Measurements from ENCODE around the gene ICOSLG. TPM values are rescaled to one million over a fixed set of nuclear protein-coding genes. Genes with fewer than 3 reads are reported as not detected.
"Not testable (repeated sequence)": the region's sequence is repeated elsewhere in the genome, so short reads cannot be mapped to it uniquely, and the experiment has no call there.

ICOSLG gene
- polyA plus RNA-seq (2011; rRNA removed) (0.06 TPM in 1 of 2 replicates, not detected in the other), polyA minus RNA-seq (2011; rRNA and poly(A)+ RNA removed) (0.14 TPM in 1 of 2 replicates, not detected in the other)

- H3K27me3 ChIP-seq (ENCODE audit: control insufficient read depth, insufficient read depth, low read length); H3K27ac ChIP-seq (ENCODE audit: low read depth, low read length); H3K4me3 ChIP-seq (ENCODE audit: low read depth, low read length); CTCF ChIA-PET; DNase-seq (ENCODE audit: low read depth, low spot score); H3K9me3 ChIP-seq (ENCODE audit: control insufficient read depth, insufficient read depth, low read length); POLR2A ChIA-PET: not testable (repeated sequence)
Observed at GRCh38 chr21:44240842-44241241, at the start of gene ICOSLG. Gene ICOSLG (minus strand): TSS chr21:44240943. CDS start chr21:44240817, 126 bp downstream.

- Histone ChIP-seq H3K27ac (ENCODE audit: low read depth, low read length) (no peak overlapping the region), H3K9me3 (ENCODE audit: control insufficient read depth, insufficient read depth, low read length) (no peaks in the 10 kb centered on the region; the same call in 1 of the 2 replicates), H3K27me3 (ENCODE audit: control insufficient read depth, insufficient read depth, low read length) (peaks cover 29% of the 10 kb centered on the region), H3K4me3 (ENCODE audit: low read depth, low read length) (no peak overlapping the region)
- TF ChIP-seq CTCF (IDR thresholded peaks at IDR 0.05; ENCODE audit: low read depth, low read length), result no peak
- ChIA-PET POLR2A (no interaction called here), CTCF (no interaction called here)
- no peak for DNase-seq (ENCODE audit: low read depth, low spot score)
Observed at GRCh38 chr21:44289381-44290010, 48.8 kb upstream of the ICOSLG start.

GRCh38 chr21:44288251-44289110 is 47.7 kb upstream of the ICOSLG start:
- TF ChIP-seq CTCF (IDR thresholded peaks at IDR 0.05; ENCODE audit: low read depth, low read length), result no peak
- POLR2A ChIA-PET, result no interaction called here
- Histone ChIP-seq H3K4me3 (ENCODE audit: low read depth, low read length) (no peak overlapping the region), H3K27ac (ENCODE audit: low read depth, low read length) (no peak overlapping the region), H3K9me3 (ENCODE audit: control insufficient read depth, insufficient read depth, low read length) (no peaks in the 10 kb centered on the region; the same call in 1 of the 2 replicates), H3K27me3 (ENCODE audit: control insufficient read depth, insufficient read depth, low read length) (peaks cover 32% of the 10 kb centered on the region)
- no peak for DNase-seq (ENCODE audit: low read depth, low spot score)
- CTCF ChIA-PET, result no interaction called here

- CTCF ChIA-PET, result no interaction called here
- POLR2A ChIA-PET, result interaction anchor here (0.6 kb wide), 1 partner anchor 12 kb away, joined by 4 read pairs; no protein-coding TSS in a partner anchor
- Histone ChIP-seq H3K9me3 (ENCODE audit: control insufficient read depth, insufficient read depth, low read length) (no peaks in the 10 kb centered on the region; the same call in 1 of the 2 replicates), H3K27ac (ENCODE audit: low read depth, low read length) (no peak overlapping the region), H3K4me3 (ENCODE audit: low read depth, low read length) (no peak overlapping the region), H3K27me3 (ENCODE audit: control insufficient read depth, insufficient read depth, low read length) (peaks cover 32% of the 10 kb centered on the region)
- no peak for TF ChIP-seq CTCF (IDR thresholded peaks at IDR 0.05; ENCODE audit: low read depth, low read length)
- DNase-seq (ENCODE audit: low read depth, low spot score), result no peak
Observed at GRCh38 chr21:44286716-44287632, 46.2 kb upstream of the ICOSLG start.

GRCh38 chr21:44286086-44286715 is 45.5 kb upstream of the ICOSLG start:
- DNase-seq (ENCODE audit: low read depth, low spot score), result no peak
- no peak for TF ChIP-seq CTCF (IDR thresholded peaks at IDR 0.05; ENCODE audit: low read depth, low read length)
- POLR2A ChIA-PET, result no interaction called here
- CTCF ChIA-PET, result no interaction called here
- H3K27ac ChIP-seq (ENCODE audit: low read depth, low read length), result no peak overlapping the region
- H3K4me3 ChIP-seq (ENCODE audit: low read depth, low read length), result no peak overlapping the region
- H3K27me3 ChIP-seq (ENCODE audit: control insufficient read depth, insufficient read depth, low read length), result peaks cover 32% of the 10 kb centered on the region
- no peaks in the 10 kb centered on the region; the same call in 1 of the 2 replicates for H3K9me3 ChIP-seq (ENCODE audit: control insufficient read depth, insufficient read depth, low read length)
